Measurements from ENCODE around the gene ORM1. TPM values are rescaled to one million over a fixed set of nuclear protein-coding genes. Genes with fewer than 3 reads are reported as not detected.
"Not testable (repeated sequence)": the region's sequence is repeated elsewhere in the genome, so short reads cannot be mapped to it uniquely, and the experiment has no call there.

ORM1 gene
- total RNA-seq (not detected in 2 replicates), polyA plus RNA-seq (not detected in 2 replicates), polyA minus RNA-seq (ENCODE audit: low replicate concordance) (not detected in 2 replicates)
- not detected in 2 replicates for polyA plus RNA-seq (2012)

GRCh38 chr9:114322831-114323531 is at the start of gene ORM1:
ORM1 (plus strand) TSS chr9:114323098; CDS start chr9:114323134, 36 bp downstream.
- H2AFZ ChIP-seq (ENCODE audit: low read length); DNase-seq (ENCODE audit: low read depth in 2 of 2); H3K4me2 ChIP-seq (ENCODE audit: extremely low read depth, insufficient read depth, low read length); H3K4me3 ChIP-seq (replicated peaks in 1 of 4; ENCODE audit: control extremely low read depth in 1 of 4, insufficient read depth in 1 of 4, low read depth in 3 of 4, low read length in 4 of 4); H3K4me1 ChIP-seq (ENCODE audit: control insufficient read depth, extremely low read depth, insufficient read depth, low read length); H3K9me3 ChIP-seq (ENCODE audit: control insufficient read depth, insufficient read depth, low read depth, low read length); H3K27ac ChIP-seq (ENCODE audit: insufficient read depth, low read length); H3K36me3 ChIP-seq (ENCODE audit: control insufficient read depth, insufficient read depth, low read length); H3K27me3 ChIP-seq (ENCODE audit: control insufficient read depth, insufficient read depth, low read length); H3K9ac ChIP-seq (ENCODE audit: insufficient read depth, low read length); H4K20me1 ChIP-seq (ENCODE audit: control insufficient read depth, extremely low read depth, insufficient read depth, low read length); H3K79me2 ChIP-seq (ENCODE audit: control insufficient read depth, insufficient read depth, low read length): not testable (repeated sequence)

- DNase-seq (ENCODE audit: low read depth in 2 of 2): no peak
- H3K9me3 ChIP-seq (ENCODE audit: control insufficient read depth, insufficient read depth, low read depth, low read length): no peaks in the 10 kb centered on the region
- no peak for TF ChIP-seq EZH2 (IDR thresholded peaks at IDR 0.05; ENCODE audit: low read length, missing control alignments)
- H2AFZ ChIP-seq (ENCODE audit: low read length): no peak overlapping the region
- peaks cover 11% of the 10 kb centered on the region for H3K4me1 ChIP-seq (ENCODE audit: control insufficient read depth, extremely low read depth, insufficient read depth, low read length)
- no peaks in the 10 kb centered on the region for H4K20me1 ChIP-seq (ENCODE audit: control insufficient read depth, extremely low read depth, insufficient read depth, low read length)
- H3K79me2 ChIP-seq (ENCODE audit: control insufficient read depth, insufficient read depth, low read length): no peaks in the 10 kb centered on the region
- H3K4me2 ChIP-seq (ENCODE audit: extremely low read depth, insufficient read depth, low read length): no peak overlapping the region
- peaks cover 2% of the 10 kb centered on the region for H3K36me3 ChIP-seq (ENCODE audit: control insufficient read depth, insufficient read depth, low read length)
- H3K9ac ChIP-seq (ENCODE audit: insufficient read depth, low read length): no peak overlapping the region
- no peak overlapping the region for H3K4me3 ChIP-seq (replicated peaks in 1 of 4; ENCODE audit: control extremely low read depth in 1 of 4, insufficient read depth in 1 of 4, low read depth in 3 of 4, low read length in 4 of 4)
- no peaks in the 10 kb centered on the region for H3K27me3 ChIP-seq (ENCODE audit: control insufficient read depth, insufficient read depth, low read length)
- H3K27ac ChIP-seq (ENCODE audit: insufficient read depth, low read length): no peak overlapping the region
Measured at GRCh38 chr9:114273461-114273881, 49.4 kb upstream of the ORM1 start.

GRCh38 chr9:114274217-114274616 is 48.7 kb upstream of the ORM1 start:
- H3K4me2 ChIP-seq (ENCODE audit: extremely low read depth, insufficient read depth, low read length): no peak overlapping the region
- TF ChIP-seq CTCF (conservative IDR thresholded peaks at IDR 0.05 in 1 of 2, IDR thresholded peaks at IDR 0.05 in 1 of 2; ENCODE audit: low read depth in 1 of 2, low read length in 2 of 2) (no peak), EZH2 (IDR thresholded peaks at IDR 0.05; ENCODE audit: low read length, missing control alignments) (no peak)
- H3K4me1 ChIP-seq (ENCODE audit: control insufficient read depth, extremely low read depth, insufficient read depth, low read length): peaks cover 13% of the 10 kb centered on the region
- H3K9me3 ChIP-seq (ENCODE audit: control insufficient read depth, insufficient read depth, low read depth, low read length): no peaks in the 10 kb centered on the region
- no peaks in the 10 kb centered on the region for H3K79me2 ChIP-seq (ENCODE audit: control insufficient read depth, insufficient read depth, low read length)
- H3K27me3 ChIP-seq (ENCODE audit: control insufficient read depth, insufficient read depth, low read length): no peaks in the 10 kb centered on the region
- H3K9ac ChIP-seq (ENCODE audit: insufficient read depth, low read length): no peak overlapping the region
- H2AFZ ChIP-seq (ENCODE audit: low read length): no peak overlapping the region
- DNase-seq (ENCODE audit: low read depth in 2 of 2): no peak
- H3K36me3 ChIP-seq (ENCODE audit: control insufficient read depth, insufficient read depth, low read length): peaks cover 2% of the 10 kb centered on the region
- no peak overlapping the region for H3K4me3 ChIP-seq (replicated peaks in 1 of 4; ENCODE audit: control extremely low read depth in 1 of 4, insufficient read depth in 1 of 4, low read depth in 3 of 4, low read length in 4 of 4)
- no peak overlapping the region for H3K27ac ChIP-seq (ENCODE audit: insufficient read depth, low read length)
- no peaks in the 10 kb centered on the region for H4K20me1 ChIP-seq (ENCODE audit: control insufficient read depth, extremely low read depth, insufficient read depth, low read length)
